Astrocyte (in vitro differentiated cells and primary cell): Measurements from ENCODE around the gene TMEM175.

ENCODE experiments used
- EZH2 ChIP-seq: IDR thresholded peaks from 2 replicates; pipeline ENCODE4 v1.6.1; 2012; ENCODE audit warnings: mild to moderate bottlenecking, low read length, inconsistent platforms; ENCODE audit not compliant: insufficient read depth
- TF ChIP-seq, protein P1 (sequence below): IDR thresholded peaks from 2 replicates; pipeline ENCODE4 v1.5.1; 2011; ENCODE audit warnings: low read depth, mild to moderate bottlenecking, inconsistent platforms, low read length, moderate library complexity; ENCODE audit not compliant: insufficient read depth

DNA sequence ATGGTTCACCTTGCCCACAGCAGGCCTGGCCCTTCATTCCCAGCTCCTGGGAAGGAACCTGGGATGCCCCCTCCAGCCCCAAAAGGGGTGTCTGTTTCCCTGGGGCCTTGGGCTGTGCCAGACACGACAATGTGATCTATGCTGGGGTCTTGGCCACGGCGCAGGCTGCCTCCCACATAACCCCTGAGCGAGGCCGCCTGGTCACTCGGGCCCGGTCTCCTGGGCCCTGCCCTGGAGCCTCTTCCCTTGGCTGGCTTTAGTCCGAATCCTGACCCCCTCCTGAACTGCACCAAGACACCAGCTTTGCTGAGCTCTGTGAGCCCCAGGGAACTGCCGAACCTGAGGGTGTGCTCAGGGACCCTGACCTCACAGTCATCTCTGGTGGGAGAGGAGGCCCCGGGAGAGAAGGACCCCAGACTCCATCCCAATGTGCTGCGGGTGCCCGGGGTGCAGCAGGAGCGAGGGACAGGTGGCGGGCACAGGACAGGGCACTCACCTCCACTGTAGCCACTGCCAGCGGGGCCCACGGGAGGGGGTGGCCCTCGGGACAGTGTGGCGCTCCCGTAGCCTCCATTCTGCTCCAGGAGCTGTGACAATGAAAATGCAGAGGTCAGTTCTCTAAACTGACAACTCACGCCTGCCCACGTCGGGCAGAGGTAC lies 42.1 kb upstream of the TMEM175 start:
- TF ChIP-seq, protein P1, sequence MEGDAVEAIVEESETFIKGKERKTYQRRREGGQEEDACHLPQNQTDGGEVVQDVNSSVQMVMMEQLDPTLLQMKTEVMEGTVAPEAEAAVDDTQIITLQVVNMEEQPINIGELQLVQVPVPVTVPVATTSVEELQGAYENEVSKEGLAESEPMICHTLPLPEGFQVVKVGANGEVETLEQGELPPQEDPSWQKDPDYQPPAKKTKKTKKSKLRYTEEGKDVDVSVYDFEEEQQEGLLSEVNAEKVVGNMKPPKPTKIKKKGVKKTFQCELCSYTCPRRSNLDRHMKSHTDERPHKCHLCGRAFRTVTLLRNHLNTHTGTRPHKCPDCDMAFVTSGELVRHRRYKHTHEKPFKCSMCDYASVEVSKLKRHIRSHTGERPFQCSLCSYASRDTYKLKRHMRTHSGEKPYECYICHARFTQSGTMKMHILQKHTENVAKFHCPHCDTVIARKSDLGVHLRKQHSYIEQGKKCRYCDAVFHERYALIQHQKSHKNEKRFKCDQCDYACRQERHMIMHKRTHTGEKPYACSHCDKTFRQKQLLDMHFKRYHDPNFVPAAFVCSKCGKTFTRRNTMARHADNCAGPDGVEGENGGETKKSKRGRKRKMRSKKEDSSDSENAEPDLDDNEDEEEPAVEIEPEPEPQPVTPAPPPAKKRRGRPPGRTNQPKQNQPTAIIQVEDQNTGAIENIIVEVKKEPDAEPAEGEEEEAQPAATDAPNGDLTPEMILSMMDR = no peak
- no peak for TF ChIP-seq EZH2
